GM19372 (cell line): ENCODE results near the gene GSDME.

Source experiments
- ATAC-seq: cut with Tn5 transposase; IDR thresholded peaks from one replicate; pipeline ENCODE4 v1.9.1; 2021; ENCODE audit warnings: mild to moderate bottlenecking, low read depth, moderate library complexity; ENCODE audit not compliant: unreplicated experiment

Gene GSDME

DNA sequence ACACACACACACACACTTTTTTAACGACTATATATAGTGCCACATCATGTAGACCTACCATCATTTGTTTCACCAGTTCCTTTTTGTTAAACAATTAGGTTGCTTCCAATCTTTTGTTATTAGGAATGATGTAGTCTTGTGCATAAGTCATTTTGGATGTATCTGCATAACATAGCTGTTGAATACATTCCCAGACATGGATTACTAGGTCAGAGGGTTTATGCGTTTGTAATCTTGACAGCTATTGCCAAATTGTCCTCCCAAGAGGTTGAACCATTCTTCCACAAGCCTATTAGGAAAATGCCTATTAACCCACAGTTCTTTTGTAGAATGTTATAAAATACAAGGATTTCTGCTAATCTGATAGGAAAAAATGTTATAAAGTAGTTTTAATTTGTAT is 96.7 kb downstream of the GSDME start:
- ATAC-seq: no peak

DNA sequence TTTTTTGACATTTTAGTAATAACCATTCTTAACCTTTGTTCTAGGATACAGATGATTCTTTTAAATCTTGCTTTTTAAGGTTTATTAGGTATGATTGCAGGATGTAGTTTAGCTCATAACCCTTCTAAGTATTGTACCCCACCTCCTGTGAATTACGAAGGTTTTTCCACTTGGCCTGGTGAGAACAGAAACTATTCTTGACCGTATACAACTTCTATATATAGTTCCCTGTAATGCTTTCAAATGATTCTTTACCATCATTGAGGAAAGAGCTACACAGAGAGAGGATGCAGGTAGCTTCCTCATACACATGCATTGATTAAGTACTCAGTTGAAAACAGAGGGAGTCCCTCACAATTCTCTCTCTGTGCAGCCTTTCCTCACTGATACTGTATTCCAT is 97.8 kb downstream of the GSDME start:
- peak; percentile 96 for ATAC-seq

DNA sequence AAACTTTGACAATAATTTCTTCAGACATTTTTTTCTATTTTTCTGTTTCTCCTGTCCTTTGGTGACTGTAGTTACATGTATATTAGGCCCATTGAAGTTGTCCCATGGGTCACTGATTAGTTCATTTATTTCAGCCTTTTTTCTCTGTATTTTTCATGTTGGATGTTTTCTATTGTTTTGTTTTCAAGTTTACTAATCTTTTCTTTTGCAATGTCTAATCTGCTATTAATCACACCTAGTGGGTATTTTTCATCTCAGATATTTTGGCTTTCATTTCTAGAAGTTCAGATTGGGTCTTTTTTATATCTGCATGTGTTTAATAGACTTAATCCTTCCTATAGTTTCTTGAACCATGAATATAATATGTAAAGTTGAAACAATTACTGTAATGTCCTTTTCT is 99.3 kb downstream of the GSDME start:
- ATAC-seq: no peak

GRCh38 chr7:24656608-24657007 is 100.7 kb downstream of the GSDME start:
- ATAC-seq: no peak

DNA sequence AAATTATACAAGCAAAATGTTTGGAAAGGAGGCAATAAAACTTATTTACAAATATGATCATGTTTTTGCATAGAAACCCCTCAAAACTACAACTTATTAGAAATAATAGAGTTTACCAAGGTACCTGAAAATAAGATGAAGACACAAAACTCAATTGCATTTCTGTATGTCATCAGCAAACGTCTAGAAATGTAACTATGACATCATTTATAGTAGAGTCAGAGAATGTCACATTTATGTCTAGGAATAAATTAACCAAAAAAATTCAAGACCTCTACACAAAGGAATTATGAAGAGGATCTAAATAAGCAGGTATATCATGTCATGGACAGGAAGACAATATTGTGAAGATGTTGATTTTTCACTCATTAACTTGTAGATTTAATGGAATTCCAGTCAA is 103.0 kb downstream of the GSDME start:
- ATAC-seq: no peak

- ATAC-seq: no peak
Observed at GRCh38 chr7:24653316-24654085, 103.8 kb downstream of the GSDME start.

GRCh38 chr7:24652251-24652939 is 104.9 kb downstream of the GSDME start:
- ATAC-seq: no peak
